HG03457 (cell line): ENCODE results near the gene MUC2.

Source experiments
- ATAC-seq: cut with Tn5 transposase; IDR thresholded peaks from one replicate; pipeline ENCODE4 v1.9.1; 2021; ENCODE audit warnings: moderate number of reproducible peaks; ENCODE audit not compliant: unreplicated experiment

Gene MUC2

DNA sequence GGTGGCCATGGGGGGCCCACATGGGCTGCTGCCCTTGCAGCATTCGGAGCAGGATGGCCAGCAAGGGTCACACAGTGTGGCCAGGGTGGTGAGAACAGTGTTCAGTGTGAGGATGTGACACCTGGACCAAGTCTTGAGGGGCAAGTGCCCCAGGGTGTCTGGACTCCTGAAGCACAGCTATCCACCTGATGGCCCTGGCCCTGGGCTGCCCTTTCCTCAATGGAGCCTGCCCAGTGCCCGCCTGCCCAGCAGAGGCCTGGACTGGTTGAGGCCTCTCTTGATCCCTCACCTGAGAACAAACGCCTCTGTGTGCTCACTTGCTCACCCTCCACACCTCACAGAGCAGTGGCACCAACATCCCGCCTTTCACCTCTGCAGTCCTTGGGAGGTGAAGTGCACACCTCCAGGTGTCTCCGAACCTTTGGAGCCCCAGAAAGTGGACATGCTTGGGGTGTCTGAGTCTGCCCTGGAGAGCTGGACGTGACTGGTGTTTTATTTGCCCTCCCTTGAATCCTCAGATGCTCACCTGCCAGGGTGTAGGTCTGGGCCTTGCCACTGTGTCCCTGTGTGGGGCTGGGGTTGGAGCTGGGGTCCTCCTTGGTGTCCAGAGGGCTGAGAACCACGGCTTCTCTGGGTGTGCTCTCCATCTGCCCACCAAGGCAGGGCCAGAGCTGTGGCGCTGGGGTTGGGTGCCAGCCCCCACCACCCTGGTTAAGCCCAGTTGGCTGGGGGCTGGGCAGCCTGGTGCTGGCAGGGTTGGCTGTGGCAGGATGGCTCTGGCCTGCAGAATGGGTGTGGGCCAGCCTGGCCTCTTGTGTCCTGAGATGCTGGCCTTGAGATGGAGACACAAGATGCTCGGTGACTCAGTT, 3.8 kb upstream of the MUC2 start:
- no peak for ATAC-seq

DNA sequence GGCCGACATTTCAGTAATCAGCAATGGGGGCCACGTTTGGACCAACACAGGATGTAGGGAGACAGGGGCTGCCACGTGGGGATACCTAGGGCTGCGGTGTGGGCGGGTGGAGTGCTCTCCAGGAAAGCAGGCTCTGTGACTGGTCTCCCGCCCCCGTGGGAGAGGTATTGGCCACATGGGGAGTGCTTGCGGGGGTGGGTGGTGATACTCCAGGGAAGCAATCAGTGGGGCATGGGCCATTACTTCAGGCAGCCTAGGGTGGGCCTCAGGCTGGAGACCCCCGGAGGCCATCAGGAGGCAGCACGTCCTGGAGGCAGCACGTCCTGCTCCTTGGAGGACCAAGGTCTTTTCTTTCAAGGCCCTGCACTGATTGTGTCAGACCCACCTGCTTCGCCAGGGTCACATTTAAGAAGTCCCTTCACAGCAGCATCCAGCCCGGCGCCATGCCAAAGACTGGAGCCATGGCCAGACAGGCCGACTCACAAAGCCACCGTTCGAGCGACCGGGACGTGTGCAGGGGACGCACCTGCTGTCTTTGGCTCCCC, 3.0 kb upstream of the MUC2 start:
- ATAC-seq: no peak

DNA sequence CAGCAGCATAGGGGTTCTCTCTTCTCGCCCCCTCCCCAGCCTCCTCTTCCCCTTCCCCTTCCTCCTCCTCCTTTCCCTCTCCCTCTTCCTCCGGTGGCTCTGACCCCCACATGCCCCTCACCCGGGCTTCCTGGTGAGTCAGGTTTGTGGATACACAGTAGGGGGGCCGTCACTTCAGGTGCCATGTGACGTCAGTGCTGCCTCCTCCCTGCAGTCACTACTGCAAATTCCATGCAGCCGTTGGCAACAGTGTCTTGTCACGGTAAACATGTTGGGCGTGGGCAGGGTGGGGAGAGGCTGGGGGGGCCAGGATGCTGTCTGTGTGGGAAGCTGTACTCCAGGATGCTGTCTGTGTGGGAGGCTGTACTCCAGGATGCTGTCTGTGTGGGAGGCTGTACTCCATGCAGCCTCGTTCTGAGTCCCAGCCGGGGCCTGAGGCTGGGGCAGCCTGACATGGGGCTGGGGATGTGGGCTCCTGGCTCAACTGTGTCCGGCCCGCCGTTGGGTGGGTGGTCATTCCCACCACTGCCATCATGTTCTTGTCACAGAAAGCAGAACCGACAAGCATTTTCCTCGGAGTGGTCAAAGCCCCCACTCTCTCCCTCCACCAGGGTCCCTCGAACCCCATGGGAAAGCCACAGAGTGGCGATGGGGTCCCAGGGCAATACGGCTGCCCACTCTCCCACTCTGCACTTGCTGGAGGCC, 2.4 kb upstream of the MUC2 start:
- ATAC-seq: no peak

DNA sequence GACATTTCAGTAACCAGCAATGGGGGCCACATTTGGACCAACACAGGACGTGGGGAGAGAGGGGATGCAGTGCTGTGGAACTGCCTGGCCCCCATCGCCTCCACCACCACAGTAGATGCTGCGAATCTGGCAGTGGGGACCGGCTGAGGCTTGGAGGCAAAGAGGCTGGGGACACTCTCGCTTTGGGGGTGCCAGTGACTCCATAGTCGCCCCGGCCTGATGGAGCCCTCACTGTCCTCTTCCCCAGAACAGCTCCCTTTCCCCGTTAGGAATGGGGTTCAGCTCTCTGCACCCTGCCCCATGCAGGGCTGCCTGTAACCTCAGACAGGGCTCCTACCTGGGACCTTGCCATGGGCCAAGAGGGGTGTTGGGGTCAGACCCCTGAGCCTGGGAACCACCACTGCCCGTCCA, 1.8 kb upstream of the MUC2 start:
- ATAC-seq: no peak

DNA sequence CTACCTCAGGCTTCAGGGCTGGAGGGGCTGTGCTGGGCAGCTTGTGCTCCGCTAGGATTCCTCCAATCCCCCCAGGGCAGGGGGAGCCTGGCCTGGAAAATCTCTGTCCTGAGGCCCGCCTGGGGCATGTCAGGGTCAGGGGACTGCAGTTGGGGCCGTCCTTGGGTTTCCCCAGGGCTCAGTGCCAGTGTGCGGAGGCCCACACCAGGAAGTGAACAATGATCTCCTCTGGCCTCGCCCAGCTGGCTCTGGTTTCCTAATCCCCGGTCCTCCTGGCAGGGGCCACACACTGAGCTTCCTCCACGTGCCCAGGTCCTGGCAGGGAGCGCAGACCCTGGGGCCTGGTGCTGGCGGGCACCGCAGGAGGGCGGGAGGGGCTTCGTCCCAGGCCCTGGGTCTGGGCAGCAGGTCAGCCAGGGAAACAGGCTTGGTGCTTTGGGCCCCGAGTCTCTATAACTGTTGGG, 1.4 kb upstream of the MUC2 start:
- no peak for ATAC-seq

DNA sequence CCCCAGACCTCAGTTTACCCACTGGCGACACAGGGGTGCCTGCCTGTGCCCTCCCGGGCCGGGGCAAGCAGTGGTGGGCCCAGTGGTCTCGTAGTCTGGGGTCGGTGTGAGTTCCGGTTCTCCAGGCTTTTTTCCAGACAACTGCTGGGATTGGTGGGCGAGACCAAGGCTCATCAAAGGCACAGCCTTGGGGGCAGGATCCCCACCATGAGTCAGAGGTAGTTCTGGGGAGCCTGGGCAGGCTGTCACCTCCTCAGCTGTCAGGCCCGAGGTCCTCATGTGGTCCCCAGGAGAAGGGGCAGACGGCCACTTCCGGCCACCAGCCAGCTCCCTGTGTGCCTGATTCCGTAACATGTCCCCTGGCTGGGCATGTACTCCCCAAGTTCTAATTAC, 827 bp upstream of the MUC2 start:
- ATAC-seq: no peak

DNA sequence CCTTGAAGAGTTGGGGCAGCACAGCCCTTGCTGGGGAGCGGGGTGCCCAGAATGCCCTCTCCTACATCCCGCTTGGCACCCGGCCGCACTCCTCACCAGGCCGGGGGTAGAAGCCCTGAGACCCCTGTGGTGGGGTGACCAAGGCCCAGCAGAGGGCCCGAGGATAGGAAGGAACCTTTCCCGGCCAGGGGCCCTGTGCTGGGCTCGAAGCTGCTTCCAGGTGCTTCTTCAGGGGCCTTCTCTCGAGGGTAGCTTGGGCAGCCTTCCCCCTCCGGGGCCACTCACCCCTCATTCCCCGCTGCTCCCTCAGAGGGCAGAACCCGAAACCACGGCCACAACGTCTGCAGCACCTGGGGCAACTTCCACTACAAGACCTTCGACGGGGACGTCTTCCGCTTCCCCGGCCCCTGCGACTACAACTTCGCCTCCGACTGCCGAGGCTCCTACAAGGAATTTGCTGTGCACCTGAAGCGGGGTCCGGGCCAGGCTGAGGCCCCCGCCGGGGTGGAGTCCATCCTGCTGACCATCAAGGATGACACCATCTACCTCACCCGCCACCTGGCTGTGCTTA, 752 bp downstream of the MUC2 start:
- ATAC-seq: no peak

DNA sequence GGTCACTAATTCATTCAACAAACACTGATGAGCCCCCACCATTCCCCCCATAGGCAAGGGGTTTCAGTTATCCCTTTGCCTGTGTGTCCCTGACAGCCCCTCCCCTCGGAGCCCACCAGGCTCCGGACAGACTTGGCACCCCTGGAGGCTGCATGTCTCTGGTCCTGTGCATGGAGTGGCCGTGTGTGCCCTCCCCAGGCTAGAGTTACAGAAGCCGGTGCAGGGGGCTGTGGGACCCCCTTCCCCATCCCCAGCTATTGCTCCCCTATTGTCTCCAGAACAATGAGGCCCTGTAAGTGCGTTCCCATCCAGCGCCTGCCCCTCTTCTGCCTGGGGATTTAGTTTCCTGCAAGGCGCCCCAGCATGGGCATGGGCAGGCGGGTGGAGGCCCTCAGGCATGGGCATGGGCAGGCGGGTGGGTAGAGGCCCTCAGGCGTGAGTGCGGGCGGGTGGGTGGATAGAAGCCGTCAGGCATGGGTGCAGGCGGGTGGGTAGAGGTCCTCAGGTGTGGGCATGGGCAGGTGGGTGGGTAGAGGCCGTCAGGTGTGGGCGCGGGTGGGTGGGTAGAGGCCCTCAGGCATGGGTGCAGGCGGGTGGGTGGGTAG, 1.5 kb downstream of the MUC2 start:
- ATAC-seq: no peak

DNA sequence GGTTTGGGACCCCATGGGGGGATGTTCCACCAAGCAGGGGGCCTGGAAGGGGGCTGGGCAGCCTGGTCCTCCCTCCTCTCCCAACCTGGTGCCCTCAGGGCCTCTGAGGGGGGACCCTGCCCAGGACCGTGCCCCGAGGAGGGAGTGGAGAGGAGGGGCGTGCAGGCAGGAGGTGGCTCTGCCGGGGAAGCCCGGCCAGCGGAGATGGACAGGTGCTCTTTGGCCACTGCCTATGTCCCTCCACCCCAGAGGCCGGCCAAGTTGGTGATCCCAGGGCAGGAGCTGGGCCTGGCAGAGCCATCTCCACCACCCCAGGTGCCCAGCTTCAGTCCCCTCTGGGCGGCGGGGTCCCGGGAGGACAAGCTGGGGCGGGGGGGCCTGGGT, 2.4 kb downstream of the MUC2 start:
- ATAC-seq: no peak

DNA sequence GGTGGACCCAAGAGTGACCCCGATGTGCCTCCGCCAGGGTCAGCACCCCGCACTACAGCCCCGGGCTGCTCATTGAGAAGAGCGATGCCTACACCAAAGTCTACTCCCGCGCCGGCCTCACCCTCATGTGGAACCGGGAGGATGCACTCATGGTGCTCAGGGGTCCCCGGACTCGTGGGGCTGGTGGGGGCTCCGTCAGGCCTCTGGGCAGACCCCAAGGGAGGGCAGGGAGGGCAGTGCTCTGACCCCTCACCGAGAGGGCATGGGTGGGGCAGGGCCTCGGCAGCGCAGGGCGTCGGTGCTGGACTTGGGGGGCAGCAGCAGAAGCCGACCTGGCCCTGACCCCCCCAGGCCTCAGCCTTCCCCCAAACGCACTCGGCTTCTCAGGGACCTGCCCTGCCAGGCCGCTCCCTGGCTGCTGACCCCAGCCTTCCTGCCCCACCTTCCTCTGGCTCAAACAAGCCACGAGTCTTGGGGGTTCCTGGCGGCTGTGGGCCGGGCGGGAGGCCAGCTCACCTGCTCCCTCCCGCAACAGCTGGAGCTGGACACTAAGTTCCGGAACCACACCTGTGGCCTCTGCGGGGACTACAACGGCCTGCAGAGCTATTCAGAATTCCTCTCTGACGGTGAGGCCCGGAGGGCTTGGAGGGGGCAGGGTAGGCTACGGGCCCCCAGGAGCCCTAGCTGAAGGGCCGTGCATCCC, 2.9 kb downstream of the MUC2 start:
- ATAC-seq: no peak

DNA sequence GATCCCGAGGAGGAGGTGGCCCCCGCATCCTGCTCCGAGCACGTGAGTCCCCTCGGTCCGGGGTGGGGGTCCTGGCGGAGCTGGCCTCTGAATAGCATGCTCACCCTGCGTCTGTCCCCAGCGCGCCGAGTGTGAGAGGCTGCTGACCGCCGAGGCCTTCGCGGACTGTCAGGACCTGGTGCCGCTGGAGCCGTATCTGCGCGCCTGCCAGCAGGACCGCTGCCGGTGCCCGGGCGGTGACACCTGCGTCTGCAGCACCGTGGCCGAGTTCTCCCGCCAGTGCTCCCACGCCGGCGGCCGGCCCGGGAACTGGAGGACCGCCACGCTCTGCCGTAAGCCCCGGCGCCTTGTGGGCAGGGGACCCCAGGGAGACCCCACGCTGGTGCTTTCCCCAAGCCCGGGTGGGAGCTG, 3.5 kb downstream of the MUC2 start:
- no peak for ATAC-seq

DNA sequence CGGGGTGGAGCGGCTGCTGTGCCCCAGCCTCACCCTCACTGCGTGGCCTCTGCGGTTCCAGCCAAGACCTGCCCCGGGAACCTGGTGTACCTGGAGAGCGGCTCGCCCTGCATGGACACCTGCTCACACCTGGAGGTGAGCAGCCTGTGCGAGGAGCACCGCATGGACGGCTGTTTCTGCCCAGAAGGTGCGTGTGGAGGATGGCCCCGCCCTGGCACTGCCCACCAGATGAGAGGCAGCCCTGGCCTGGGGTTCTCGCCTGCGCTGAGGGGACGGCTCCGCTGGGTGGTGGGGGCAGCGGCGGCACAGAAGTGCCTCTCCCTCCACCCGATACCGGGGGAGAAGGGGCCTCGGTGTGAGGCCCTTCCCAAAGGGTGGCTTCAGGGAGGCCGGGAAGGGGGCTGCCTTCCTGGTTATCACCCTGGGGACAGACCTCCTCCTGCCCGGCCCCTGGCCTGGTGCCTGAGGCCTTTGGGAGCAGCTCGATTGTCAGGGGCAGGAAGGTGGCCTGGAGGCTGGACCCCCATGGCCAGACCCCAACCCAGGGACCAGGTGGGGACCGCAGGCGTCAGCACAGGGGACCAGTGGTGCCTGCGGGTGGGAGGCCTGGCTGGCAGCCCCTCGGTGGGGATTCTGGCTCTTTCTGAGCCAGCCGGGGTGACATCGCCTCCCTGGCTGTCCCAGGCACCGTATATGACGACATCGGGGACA, 7.1 kb downstream of the MUC2 start:
- ATAC-seq: no peak

DNA sequence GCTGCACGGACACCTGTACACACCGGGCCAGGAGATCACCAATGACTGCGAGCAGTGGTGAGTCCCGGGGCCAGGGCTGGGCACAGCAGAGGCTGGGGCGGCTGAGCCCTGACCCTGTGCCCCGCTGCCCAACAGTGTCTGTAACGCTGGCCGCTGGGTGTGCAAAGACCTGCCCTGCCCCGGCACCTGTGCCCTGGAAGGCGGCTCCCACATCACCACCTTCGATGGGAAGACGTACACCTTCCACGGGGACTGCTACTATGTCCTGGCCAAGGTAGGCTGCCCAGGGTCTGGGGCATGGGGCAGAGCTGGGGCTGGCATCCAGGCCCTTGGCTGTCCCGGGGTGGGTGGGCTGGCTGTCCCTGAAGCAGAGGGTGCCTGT, 7.7 kb downstream of the MUC2 start:
- no peak for ATAC-seq

DNA sequence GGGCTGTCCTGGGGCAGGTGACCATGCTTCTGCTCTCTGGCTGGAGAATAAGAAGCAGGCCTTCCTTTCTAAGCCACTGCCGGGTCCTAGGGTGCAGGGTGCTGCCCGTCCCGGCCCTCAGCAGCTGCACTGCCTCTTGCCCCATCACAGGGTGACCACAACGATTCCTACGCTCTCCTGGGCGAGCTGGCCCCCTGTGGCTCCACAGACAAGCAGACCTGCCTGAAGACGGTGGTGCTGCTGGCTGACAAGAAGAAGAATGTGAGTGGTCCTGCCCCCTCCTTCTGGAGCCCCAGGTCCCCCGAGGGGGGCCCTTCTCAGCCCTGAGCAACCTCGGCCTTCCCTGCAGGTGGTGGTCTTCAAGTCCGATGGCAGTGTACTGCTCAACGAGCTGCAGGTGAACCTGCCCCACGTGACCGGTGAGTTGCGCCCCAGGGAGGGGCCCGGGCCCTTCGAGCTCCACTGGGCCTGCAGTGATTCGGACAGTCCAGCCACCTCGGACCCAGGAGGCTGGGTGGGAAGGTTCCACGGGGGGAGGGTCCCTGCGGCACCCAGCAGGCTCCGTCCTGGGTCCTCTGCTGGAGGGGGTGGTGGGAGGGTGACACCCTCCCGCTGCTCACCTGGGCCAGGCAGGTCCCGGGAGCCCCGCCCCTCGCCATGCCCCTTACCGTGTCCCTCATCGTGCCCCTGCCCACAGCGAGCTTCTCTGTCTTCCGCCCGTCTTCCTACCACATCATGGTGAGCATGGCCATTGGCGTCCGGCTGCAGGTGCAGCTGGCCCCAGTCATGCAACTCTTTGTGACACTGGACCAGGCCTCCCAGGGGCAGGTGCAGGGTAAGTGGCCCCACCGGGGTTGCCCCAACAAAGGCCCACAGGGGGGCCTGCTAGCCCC, 8.3 kb downstream of the MUC2 start:
- no peak for ATAC-seq

DNA sequence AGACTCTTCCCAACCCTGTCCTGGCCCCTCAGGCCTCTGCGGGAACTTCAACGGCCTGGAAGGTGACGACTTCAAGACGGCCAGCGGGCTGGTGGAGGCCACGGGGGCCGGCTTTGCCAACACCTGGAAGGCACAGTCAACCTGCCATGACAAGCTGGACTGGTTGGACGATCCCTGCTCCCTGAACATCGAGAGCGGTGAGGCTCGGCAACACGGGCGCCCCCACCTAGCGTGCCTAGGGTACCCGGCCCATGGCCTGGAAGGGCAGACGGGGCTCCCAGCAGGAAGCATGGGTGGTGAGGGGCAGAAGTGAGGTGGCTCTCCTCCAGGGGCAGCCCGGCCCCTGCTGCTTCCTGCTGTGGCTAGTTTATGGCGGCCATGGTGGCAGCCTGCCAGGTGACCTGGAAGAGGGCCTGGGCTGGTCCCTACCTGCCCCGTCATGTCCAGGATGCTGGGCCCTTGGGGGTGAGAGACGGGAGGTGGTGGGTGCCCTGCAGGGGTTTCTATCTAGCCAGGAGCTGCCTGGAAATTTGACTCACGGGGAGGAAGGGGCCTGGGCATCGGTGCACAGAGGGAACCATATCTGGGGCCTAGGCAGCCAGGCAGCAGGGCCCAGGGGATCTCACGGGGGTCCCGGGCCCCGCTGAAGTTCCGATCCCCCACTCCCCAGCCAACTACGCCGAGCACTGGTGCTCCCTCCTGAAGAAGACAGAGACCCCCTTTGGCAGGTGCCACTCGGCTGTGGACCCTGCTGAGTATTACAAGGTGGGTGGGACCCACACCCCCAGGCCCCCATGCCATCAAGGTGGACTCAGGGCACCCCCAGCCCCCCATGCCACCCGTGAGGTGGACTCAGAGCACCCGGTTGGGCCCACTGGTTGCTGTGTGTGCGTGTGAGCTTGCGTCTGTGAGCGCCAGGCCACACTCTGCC, 9.2 kb downstream of the MUC2 start:
- no peak for ATAC-seq

DNA sequence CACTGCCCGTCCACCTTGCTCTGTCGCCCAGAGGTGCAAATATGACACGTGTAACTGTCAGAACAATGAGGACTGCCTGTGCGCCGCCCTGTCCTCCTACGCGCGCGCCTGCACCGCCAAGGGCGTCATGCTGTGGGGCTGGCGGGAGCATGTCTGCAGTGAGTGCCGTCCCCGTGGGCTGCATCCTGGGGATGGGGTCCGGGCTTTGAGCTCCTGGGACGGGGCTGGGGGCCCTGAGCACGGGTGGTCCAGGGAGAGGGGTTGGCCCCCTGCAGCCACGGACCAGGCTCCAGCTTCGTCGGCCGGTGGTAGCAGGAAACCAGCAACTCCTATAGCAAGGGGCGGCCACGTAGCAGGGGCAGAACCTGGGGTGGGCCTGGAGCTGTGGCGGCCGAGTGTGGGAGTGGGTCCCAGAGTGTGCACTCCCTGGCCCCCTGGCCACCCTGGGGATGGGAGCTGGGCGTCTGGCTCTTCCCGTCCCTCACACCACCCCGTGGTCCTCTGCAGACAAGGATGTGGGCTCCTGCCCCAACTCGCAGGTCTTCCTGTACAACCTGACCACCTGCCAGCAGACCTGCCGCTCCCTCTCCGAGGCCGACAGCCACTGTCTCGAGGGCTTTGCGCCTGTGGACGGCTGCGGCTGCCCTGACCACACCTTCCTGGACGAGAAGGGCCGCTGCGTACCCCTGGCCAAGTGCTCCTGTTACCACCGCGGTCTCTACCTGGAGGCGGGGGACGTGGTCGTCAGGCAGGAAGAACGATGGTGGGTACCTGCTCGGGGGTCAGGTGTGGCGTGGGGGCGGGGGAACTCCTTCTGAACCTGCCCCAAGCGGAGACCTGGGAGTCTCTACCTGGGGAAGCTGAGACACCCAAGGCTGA, 10.1 kb downstream of the MUC2 start:
- no peak for ATAC-seq
